Prostate gland (tissue), 2 donors: Measurements from ENCODE around the gene CHST15. TPM values are rescaled to one million over a fixed set of nuclear protein-coding genes. Genes with fewer than 3 reads are reported as not detected.

Experiments used
- DNase-seq: peaks from one replicate; pipeline ENCODE4 v3.0.0-alpha.2; 2019; ENCODE audit warnings: low spot score
- H3K27ac ChIP-seq, 2 donors: fragments of 200-600 bp; sonication (generic); 2 replicates each; pipeline ENCODE4 v1.5.1; 2017 to 2019
- H3K27me3 ChIP-seq: fragments of 200-600 bp; sonication (generic); replicated peaks from 2 replicates; pipeline ENCODE4 v1.5.1; 2019; ENCODE audit not compliant: insufficient read depth
- H3K36me3 ChIP-seq, 2 donors: fragments of 200-600 bp; sonication (generic); 1 replicate in 1 of 2; 2 replicates in 1 of 2; pipeline versions ENCODE4 v1.5.1 to v1.8.1; 2017 to 2019
- H3K4me1 ChIP-seq: fragments of 200-600 bp; sonication (generic); replicated peaks from 2 replicates; pipeline ENCODE4 v1.5.1; 2019
- H3K4me3 ChIP-seq, 2 donors: fragments of 200-600 bp; sonication (generic); 2 replicates each; pipeline ENCODE4 v1.5.1; 2017 to 2019
- H3K9me3 ChIP-seq: fragments of 200-600 bp; sonication (generic); 2 replicates; pipeline ENCODE4 v1.5.1; 2017
- POLR2A ChIP-seq: fragments of 450-650 bp; IDR thresholded peaks from one replicate; pipeline ENCODE4 v1.6.1; 2016; ENCODE audit warnings: antibody characterized with exemption, mild to moderate bottlenecking
- POLR2AphosphoS5 ChIP-seq: sonication (generic); formaldehyde crosslinking; IDR thresholded peaks from one replicate; pipeline ENCODE4 v1.6.1; 2017; ENCODE audit warnings: antibody characterized with exemption
- WGBS: methylation state at CpG from one replicate; pipeline ENCODE4 v1.1.5; 2018; 5-methylcytosine and 5-hydroxymethylcytosine counted together
- intact Hi-C: fragments of 100-400 bp; cut with DNase I; formaldehyde crosslinking; loops from one replicate; pipeline ENCODE4 v1.14.2; 2022
- total RNA-seq, 2 donors: library from RNA; depleted of rRNA; stranded (reverse); fragments of >200 nt; gene quantifications; one replicate each; pipeline ENCODE4 v1.1.0, GENCODE V29; 2016
- TF ChIP-seq, protein P1 (sequence below), 4 experiments: fragments of 200-600 bp in 2 of 4; fragments of 450-650 bp in 2 of 4; sonication (generic) in 2 of 4; IDR thresholded peaks; 1 replicate in 3 of 4; 2 replicates in 1 of 4; pipeline ENCODE4 v1.5.1; 2016 to 2019; ENCODE audit warnings: antibody characterized with exemption in 4 of 4, mild to moderate bottlenecking in 2 of 4, moderate library complexity in 2 of 4

The CHST15 gene
- total RNA-seq, 2 donors from 2014 or later = 13.9 to 26.0 TPM

GRCh38 chr10:124012583-124012982 is 80.8 kb downstream of the CHST15 start:
- WGBS = 77% methylated on average over 3 of the region's 3 CpGs
- no peaks in the 10 kb centered on the region for H3K4me1 ChIP-seq
- intact Hi-C loops = no loop called here
- no peak overlapping the region for H3K4me3 ChIP-seq
- no peak for DNase-seq
- H3K9me3 ChIP-seq = no peaks in the 10 kb centered on the region
- TF ChIP-seq, protein P1, sequence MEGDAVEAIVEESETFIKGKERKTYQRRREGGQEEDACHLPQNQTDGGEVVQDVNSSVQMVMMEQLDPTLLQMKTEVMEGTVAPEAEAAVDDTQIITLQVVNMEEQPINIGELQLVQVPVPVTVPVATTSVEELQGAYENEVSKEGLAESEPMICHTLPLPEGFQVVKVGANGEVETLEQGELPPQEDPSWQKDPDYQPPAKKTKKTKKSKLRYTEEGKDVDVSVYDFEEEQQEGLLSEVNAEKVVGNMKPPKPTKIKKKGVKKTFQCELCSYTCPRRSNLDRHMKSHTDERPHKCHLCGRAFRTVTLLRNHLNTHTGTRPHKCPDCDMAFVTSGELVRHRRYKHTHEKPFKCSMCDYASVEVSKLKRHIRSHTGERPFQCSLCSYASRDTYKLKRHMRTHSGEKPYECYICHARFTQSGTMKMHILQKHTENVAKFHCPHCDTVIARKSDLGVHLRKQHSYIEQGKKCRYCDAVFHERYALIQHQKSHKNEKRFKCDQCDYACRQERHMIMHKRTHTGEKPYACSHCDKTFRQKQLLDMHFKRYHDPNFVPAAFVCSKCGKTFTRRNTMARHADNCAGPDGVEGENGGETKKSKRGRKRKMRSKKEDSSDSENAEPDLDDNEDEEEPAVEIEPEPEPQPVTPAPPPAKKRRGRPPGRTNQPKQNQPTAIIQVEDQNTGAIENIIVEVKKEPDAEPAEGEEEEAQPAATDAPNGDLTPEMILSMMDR (IDR thresholded peaks at IDR 0.05) = no peak
- no peak for TF ChIP-seq POLR2AphosphoS5
- no peak for TF ChIP-seq POLR2A
- no peaks in the 10 kb centered on the region for H3K36me3 ChIP-seq
- no peaks in the 10 kb centered on the region for H3K27me3 ChIP-seq
- no peak overlapping the region for H3K27ac ChIP-seq

DNA sequence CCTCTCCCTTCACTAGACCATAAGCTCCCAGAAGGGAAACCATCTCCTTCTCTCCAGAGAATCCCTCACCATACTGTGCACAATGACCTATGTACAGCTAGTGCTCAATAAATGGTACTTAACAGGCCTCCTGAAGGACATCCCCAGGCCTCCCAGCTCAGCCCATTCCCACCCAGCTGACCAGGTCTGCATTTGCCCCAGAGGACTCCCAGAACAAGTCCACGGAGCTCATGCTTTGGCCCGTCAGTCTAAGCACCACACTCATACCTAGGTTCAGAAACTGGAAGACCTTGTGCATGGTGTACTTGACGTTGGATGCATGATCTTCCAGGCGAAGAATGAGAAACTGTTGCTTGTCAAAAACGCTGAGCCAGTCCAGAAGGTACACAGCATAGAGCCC is 81.3 kb downstream of the CHST15 start:
- TF ChIP-seq, protein P1 (IDR thresholded peaks at IDR 0.05) = no peak
- no peak for TF ChIP-seq POLR2AphosphoS5
- Histone ChIP-seq H3K9me3 (no peaks in the 10 kb centered on the region), H3K4me1 (no peaks in the 10 kb centered on the region), H3K4me3 (no peak overlapping the region), H3K36me3 (no peaks in the 10 kb centered on the region), H3K27me3 (no peaks in the 10 kb centered on the region), H3K27ac (no peak overlapping the region)
- intact Hi-C loops = no loop called here
- WGBS = 96% methylated on average over 5 of the region's 5 CpGs
- DNase-seq = no peak

- Histone ChIP-seq H3K27ac (no peak overlapping the region), H3K36me3 (no peaks in the 10 kb centered on the region)
- 65% methylated on average over 11 of the region's 11 CpGs for WGBS
Measured at GRCh38 chr10:124011464-124011863, 81.9 kb downstream of the CHST15 start.

GRCh38 chr10:124010563-124011131 is 82.8 kb downstream of the CHST15 start:
- no peak for DNase-seq
- H3K27ac ChIP-seq = no peak overlapping the region
- WGBS = 84% methylated on average over 22 of the region's 22 CpGs
- no peaks in the 10 kb centered on the region for H3K36me3 ChIP-seq
- H3K4me1 ChIP-seq = no peaks in the 10 kb centered on the region
- TF ChIP-seq POLR2AphosphoS5 (no peak), POLR2A (no peak)
- TF ChIP-seq, protein P1 (IDR thresholded peaks at IDR 0.05) = no peak
- intact Hi-C loops = no loop called here
- H3K4me3 ChIP-seq = no peak overlapping the region
- no peaks in the 10 kb centered on the region for H3K27me3 ChIP-seq
- H3K9me3 ChIP-seq = no peaks in the 10 kb centered on the region

More at GRCh38 chr10:124011464-124011863, 81.9 kb downstream of the CHST15 start:
- Histone ChIP-seq H3K27me3 (no peaks in the 10 kb centered on the region), H3K4me1 (no peaks in the 10 kb centered on the region), H3K4me3 (no peak overlapping the region), H3K9me3 (no peaks in the 10 kb centered on the region)
- DNase-seq = no peak
- TF ChIP-seq POLR2A (no peak), POLR2AphosphoS5 (no peak)
- TF ChIP-seq, protein P1 (IDR thresholded peaks at IDR 0.05) = no peak
- intact Hi-C loops = no loop called here

DNA sequence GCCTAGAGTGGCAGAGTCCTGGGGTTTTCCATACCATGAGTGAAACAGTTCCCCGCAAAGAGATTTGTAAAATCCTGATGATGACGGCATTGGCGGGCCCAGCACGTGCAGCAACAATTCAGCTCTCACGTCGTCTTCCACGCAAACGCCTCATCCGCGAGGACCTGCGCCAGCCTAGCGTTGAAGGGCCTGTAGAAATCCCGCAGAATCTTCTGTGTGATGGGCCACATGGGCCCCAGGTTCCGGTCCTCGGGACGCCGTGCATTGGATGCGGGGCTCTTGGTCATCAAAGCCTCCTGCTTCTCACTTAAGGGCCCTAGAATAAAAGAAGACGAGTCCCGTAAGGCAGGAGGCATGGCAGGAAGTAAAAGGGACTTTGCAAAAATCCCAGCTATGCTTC is 83.4 kb downstream of the CHST15 start:
- TF ChIP-seq POLR2A = no peak
- TF ChIP-seq, protein P1 (IDR thresholded peaks at IDR 0.05) = no peak
- TF ChIP-seq POLR2AphosphoS5 = no peak
- intact Hi-C loops = no loop called here
- Histone ChIP-seq H3K27me3 (no peaks in the 10 kb centered on the region), H3K36me3 (no peaks in the 10 kb centered on the region), H3K9me3 (no peaks in the 10 kb centered on the region), H3K4me3 (no peak overlapping the region), H3K27ac (no peak overlapping the region), H3K4me1 (no peaks in the 10 kb centered on the region)
- no peak for DNase-seq
- WGBS = 98% methylated on average over 20 of the region's 20 CpGs
